ENCODE results near the gene SLC25A4. TPM values are rescaled to one million over a fixed set of nuclear protein-coding genes. Genes with fewer than 3 reads are reported as not detected.

The SLC25A4 gene
- total and polyA plus RNA-seq, 2 donors (not counting 3 experiments of a cell fraction or from before 2014, with no cell fraction given): 13.5 to 13.7 TPM

GRCh38 chr4:185182239-185182638 lies 39.2 kb downstream of the SLC25A4 start:
- TF ChIP-seq JUN (IDR thresholded peaks at IDR 0.05; ENCODE audit: borderline replicate concordance, insufficient read depth, insufficient read length, low read depth) (no peak), CTCF (IDR thresholded peaks at IDR 0.05; ENCODE audit: extremely low read depth in 1 of 2, insufficient read depth in 1 of 2, low read depth in 1 of 2, low read length in 2 of 2) (no peak), POLR2A (IDR thresholded peaks at IDR 0.05; ENCODE audit: low read depth, low read length) (no peak), FOS (IDR thresholded peaks at IDR 0.05; ENCODE audit: borderline replicate concordance, insufficient read depth, low read length) (no peak), MAX (IDR thresholded peaks at IDR 0.05; ENCODE audit: insufficient read depth, insufficient read length) (no peak), POLR2AphosphoS5 (IDR thresholded peaks at IDR 0.05; ENCODE audit: insufficient read depth, low read depth, low read length) (no peak), MYC (IDR thresholded peaks at IDR 0.05; ENCODE audit: low read depth, low read length) (no peak)
- H3K79me2 ChIP-seq (ENCODE audit: control insufficient read depth, insufficient read depth, low read length): peaks cover 32% of the 10 kb centered on the region
- ChIA-PET CTCF (interaction anchor here (0.9 to 6.5 kb wide), 5 partner anchors 39 to 177 kb away, joined by 3 to 81 read pairs (median 16); partner anchors contain the start of gene SLC25A4), POLR2A (no interaction called here)
- H3K27me3 ChIP-seq (ENCODE audit: control insufficient read depth in 2 of 2, insufficient read depth in 2 of 2, low read length in 2 of 2): no peaks in the 10 kb centered on the region
- intact Hi-C loops (cut with micrococcal nuclease) (loop anchor here (2.0 kb wide), 1 partner anchor 47 kb away; no protein-coding TSS in a partner anchor), dilution Hi-C loops (cut with MboI; ENCODE audit: extremely low pct_ligation_motif_present, low sequenced_read_pairs) (no loop called here)
- no peak overlapping the region for H2AFZ ChIP-seq (ENCODE audit: low read depth, low read length)
- H3K4me3 ChIP-seq (replicated peaks in 1 of 3; ENCODE audit: insufficient read depth in 1 of 3, low read depth in 1 of 3, low read length in 3 of 3): no peak overlapping the region
- no peak overlapping the region for H3K9ac ChIP-seq (replicated peaks; ENCODE audit: extremely low read depth, insufficient read depth, low read length)
- H3K27ac ChIP-seq (ENCODE audit: insufficient read depth, low read depth, low read length): no peak overlapping the region
- no TSS peak for BruUV-seq (replicated peaks)
- H3K4me2 ChIP-seq (ENCODE audit: insufficient read depth, low read length): no peak overlapping the region
- H3K9me1 ChIP-seq (replicated peaks; ENCODE audit: control insufficient read depth, extremely low read depth, insufficient read depth, low read length): no peaks in the 10 kb centered on the region
- DNase-seq (ENCODE audit: low read depth, low spot score) (no peak), FAIRE-seq (no peak)
- H3K36me3 ChIP-seq (ENCODE audit: control insufficient read depth in 2 of 2, extremely low read depth in 1 of 2, insufficient read depth in 2 of 2, low read length in 2 of 2): peaks cover 0 to 1% of the 10 kb centered on the region in 2 experiments
- no peaks in the 10 kb centered on the region for H3K4me1 ChIP-seq (ENCODE audit: control insufficient read depth, extremely low read depth, insufficient read depth, low read length)
- peaks cover 2% of the 10 kb centered on the region for H4K20me1 ChIP-seq (replicated peaks; ENCODE audit: control insufficient read depth, extremely low read depth, insufficient read depth, low read length)
- H3K9me3 ChIP-seq (replicated peaks; ENCODE audit: control insufficient read depth, insufficient read depth, low read length): no peaks in the 10 kb centered on the region

Data from endothelial cell of umbilical vein (primary cell).